SK-N-SH treated with all-trans-retinoic acid at 6 μM for 48 hours (cell line): Measurements from ENCODE around the gene FYN.

ENCODE experiments used
- ATAC-seq: fragments of 200-7000 bp; cut with Tn5 transposase; 3 replicates; pipeline ENCODE4 v1.9.1; 2020; ENCODE audit warnings: mild to moderate bottlenecking, moderate library complexity
- BACH2 ChIP-seq: fragments of 250-450 bp; sonication (Bioruptor Pico); IDR thresholded peaks from 2 replicates; pipeline ENCODE4 v1.9.0; 2021; ENCODE audit warnings: mild to moderate bottlenecking, borderline replicate concordance
- CSDC2 ChIP-seq: fragments of 250-450 bp; sonication (Bioruptor Pico); IDR thresholded peaks from 2 replicates; pipeline ENCODE4 v1.5.0; 2020; ENCODE audit warnings: mild to moderate bottlenecking, moderate library complexity
- ESRRG ChIP-seq: fragments of 250-450 bp; sonication (Bioruptor Pico); IDR thresholded peaks from 2 replicates; pipeline ENCODE4 v1.6.1; 2021; ENCODE audit warnings: mild to moderate bottlenecking
- GLIS3 ChIP-seq: fragments of 250-450 bp; sonication (Bioruptor Pico); IDR thresholded peaks from 2 replicates; pipeline ENCODE4 v1.5.0; 2020; ENCODE audit warnings: mild to moderate bottlenecking, moderate library complexity
- ISL1 ChIP-seq: fragments of 250-450 bp; sonication (Bioruptor Pico); IDR thresholded peaks from 2 replicates; pipeline ENCODE4 v2.1.2; 2022; ENCODE audit warnings: mild to moderate bottlenecking, moderate library complexity
- OSR1 ChIP-seq: fragments of 250-450 bp; sonication (Bioruptor Pico); IDR thresholded peaks from 2 replicates; pipeline ENCODE4 v1.8.0; 2022; ENCODE audit warnings: moderate library complexity, mild to moderate bottlenecking, inconsistent platforms
- PPARA ChIP-seq: fragments of 250-450 bp; sonication (Bioruptor Pico); IDR thresholded peaks from 2 replicates; pipeline ENCODE4 v1.5.0; 2020; ENCODE audit warnings: mild to moderate bottlenecking, borderline replicate concordance
- RARB ChIP-seq: fragments of 250-450 bp; sonication (Bioruptor Pico); IDR thresholded peaks from 2 replicates; pipeline ENCODE4 v1.8.0; 2021; ENCODE audit warnings: mild to moderate bottlenecking, moderate library complexity
- SNAI2 ChIP-seq: fragments of 250-450 bp; sonication (Bioruptor Pico); IDR thresholded peaks from 2 replicates; pipeline ENCODE4 v1.5.0; 2020; ENCODE audit warnings: mild to moderate bottlenecking, moderate library complexity
- TCF4 ChIP-seq: fragments of 250-450 bp; sonication (Bioruptor Pico); IDR thresholded peaks from 2 replicates; pipeline ENCODE4 v1.8.0; 2021; ENCODE audit warnings: mild to moderate bottlenecking, moderate library complexity, borderline replicate concordance
- TOX ChIP-seq: fragments of 250-450 bp; sonication (Bioruptor Pico); IDR thresholded peaks from 2 replicates; pipeline ENCODE4 v1.8.0; 2021; ENCODE audit warnings: mild to moderate bottlenecking, moderate library complexity, borderline replicate concordance
- ZC3H10 ChIP-seq: fragments of 250-450 bp; sonication (Bioruptor Pico); IDR thresholded peaks from 2 replicates; pipeline ENCODE4 v1.5.1; 2021; ENCODE audit warnings: mild to moderate bottlenecking, moderate library complexity
- ZFP3 ChIP-seq: fragments of 250-450 bp; sonication (Bioruptor Pico); IDR thresholded peaks from 2 replicates; pipeline ENCODE4 v1.5.0; 2020; ENCODE audit warnings: mild to moderate bottlenecking, moderate library complexity
- ZFP30 ChIP-seq: fragments of 450-650 bp; formaldehyde crosslinking; IDR thresholded peaks from 2 replicates; pipeline ENCODE4 v1.5.0; 2022; ENCODE audit warnings: mild to moderate bottlenecking, moderate library complexity
- ZNF565 ChIP-seq: fragments of 450-650 bp; formaldehyde crosslinking; conservative IDR thresholded peaks from 2 replicates; pipeline ENCODE4 v1.5.0; 2020; ENCODE audit warnings: low read depth, mild to moderate bottlenecking, moderate library complexity
- ZNF70 ChIP-seq: fragments of 450-650 bp; formaldehyde crosslinking; IDR thresholded peaks from 2 replicates; pipeline ENCODE4 v1.5.0; 2020; ENCODE audit warnings: mild to moderate bottlenecking, moderate library complexity
- ZNF8 ChIP-seq: fragments of 450-650 bp; formaldehyde crosslinking; IDR thresholded peaks from 2 replicates; pipeline ENCODE4 v1.5.0; 2020; ENCODE audit warnings: mild to moderate bottlenecking, moderate library complexity
- TF ChIP-seq, protein P1 (sequence below): fragments of 250-450 bp; sonication (Bioruptor Pico); IDR thresholded peaks from 2 replicates; pipeline ENCODE4 v1.5.1; 2020; ENCODE audit warnings: low read depth, mild to moderate bottlenecking, moderate library complexity
- TF ChIP-seq, protein P2 (sequence below): fragments of 250-450 bp; sonication (Bioruptor Pico); IDR thresholded peaks from 2 replicates; pipeline ENCODE4 v1.5.0; 2020; ENCODE audit warnings: mild to moderate bottlenecking, moderate library complexity
- TF ChIP-seq, protein P3 (sequence below): fragments of 250-450 bp; sonication (Bioruptor Pico); IDR thresholded peaks from 2 replicates; pipeline ENCODE4 v1.8.0; 2021; ENCODE audit warnings: low read depth, mild to moderate bottlenecking, moderate library complexity, borderline replicate concordance

Gene FYN

DNA sequence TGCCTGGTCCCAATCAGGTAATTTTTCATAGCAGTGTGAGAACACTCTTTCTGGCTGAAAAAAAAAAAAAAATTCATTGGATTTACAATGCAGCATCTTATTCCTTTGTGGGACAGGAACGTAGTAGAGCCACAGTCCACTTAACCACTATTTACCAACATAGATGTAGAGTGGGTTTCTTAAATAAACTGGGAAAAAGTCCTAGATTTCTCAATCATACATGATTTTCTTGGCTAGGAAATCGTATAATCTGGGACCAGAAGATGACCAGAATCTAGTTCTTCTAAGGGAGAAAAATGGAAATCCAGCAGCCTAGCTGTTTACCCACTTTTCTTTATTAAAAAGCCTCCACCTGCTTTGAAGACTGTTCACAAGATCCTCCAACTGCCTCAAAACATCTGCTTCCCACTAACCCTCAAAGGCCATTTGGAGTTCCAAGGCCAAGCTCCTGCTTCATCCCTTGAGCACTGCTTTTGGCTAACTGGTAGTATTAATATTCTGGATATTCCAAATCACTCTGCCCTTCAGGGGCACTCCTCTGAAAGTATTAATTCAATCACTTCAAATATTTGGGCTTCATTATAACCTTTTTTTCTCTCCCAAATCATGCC, 70.4 kb downstream of the FYN start:
- TF ChIP-seq TOX (CRISPR knock-in tag) (no peak), OSR1 (CRISPR knock-in tag) (no peak), ZFP30 (CRISPR knock-in tag) (no peak), CSDC2 (no peak), ZFP3 (CRISPR knock-in tag) (no peak), ISL1 (CRISPR knock-in tag) (no peak), ESRRG (no peak), PPARA (no peak), TCF4 (no peak), GLIS3 (CRISPR knock-in tag) (no peak), ZNF565 (CRISPR knock-in tag) (no peak), RARB (CRISPR knock-in tag) (no peak)
- TF ChIP-seq, protein P1, sequence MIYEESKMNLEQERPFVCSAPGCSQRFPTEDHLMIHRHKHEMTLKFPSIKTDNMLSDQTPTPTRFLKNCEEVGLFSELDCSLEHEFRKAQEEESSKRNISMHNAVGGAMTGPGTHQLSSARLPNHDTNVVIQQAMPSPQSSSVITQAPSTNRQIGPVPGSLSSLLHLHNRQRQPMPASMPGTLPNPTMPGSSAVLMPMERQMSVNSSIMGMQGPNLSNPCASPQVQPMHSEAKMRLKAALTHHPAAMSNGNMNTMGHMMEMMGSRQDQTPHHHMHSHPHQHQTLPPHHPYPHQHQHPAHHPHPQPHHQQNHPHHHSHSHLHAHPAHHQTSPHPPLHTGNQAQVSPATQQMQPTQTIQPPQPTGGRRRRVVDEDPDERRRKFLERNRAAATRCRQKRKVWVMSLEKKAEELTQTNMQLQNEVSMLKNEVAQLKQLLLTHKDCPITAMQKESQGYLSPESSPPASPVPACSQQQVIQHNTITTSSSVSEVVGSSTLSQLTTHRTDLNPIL (CRISPR knock-in tag), result no peak
- TF ChIP-seq, protein P2, sequence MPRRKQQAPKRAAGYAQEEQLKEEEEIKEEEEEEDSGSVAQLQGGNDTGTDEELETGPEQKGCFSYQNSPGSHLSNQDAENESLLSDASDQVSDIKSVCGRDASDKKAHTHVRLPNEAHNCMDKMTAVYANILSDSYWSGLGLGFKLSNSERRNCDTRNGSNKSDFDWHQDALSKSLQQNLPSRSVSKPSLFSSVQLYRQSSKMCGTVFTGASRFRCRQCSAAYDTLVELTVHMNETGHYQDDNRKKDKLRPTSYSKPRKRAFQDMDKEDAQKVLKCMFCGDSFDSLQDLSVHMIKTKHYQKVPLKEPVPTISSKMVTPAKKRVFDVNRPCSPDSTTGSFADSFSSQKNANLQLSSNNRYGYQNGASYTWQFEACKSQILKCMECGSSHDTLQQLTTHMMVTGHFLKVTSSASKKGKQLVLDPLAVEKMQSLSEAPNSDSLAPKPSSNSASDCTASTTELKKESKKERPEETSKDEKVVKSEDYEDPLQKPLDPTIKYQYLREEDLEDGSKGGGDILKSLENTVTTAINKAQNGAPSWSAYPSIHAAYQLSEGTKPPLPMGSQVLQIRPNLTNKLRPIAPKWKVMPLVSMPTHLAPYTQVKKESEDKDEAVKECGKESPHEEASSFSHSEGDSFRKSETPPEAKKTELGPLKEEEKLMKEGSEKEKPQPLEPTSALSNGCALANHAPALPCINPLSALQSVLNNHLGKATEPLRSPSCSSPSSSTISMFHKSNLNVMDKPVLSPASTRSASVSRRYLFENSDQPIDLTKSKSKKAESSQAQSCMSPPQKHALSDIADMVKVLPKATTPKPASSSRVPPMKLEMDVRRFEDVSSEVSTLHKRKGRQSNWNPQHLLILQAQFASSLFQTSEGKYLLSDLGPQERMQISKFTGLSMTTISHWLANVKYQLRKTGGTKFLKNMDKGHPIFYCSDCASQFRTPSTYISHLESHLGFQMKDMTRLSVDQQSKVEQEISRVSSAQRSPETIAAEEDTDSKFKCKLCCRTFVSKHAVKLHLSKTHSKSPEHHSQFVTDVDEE (CRISPR knock-in tag), result no peak
- TF ChIP-seq, protein P3, sequence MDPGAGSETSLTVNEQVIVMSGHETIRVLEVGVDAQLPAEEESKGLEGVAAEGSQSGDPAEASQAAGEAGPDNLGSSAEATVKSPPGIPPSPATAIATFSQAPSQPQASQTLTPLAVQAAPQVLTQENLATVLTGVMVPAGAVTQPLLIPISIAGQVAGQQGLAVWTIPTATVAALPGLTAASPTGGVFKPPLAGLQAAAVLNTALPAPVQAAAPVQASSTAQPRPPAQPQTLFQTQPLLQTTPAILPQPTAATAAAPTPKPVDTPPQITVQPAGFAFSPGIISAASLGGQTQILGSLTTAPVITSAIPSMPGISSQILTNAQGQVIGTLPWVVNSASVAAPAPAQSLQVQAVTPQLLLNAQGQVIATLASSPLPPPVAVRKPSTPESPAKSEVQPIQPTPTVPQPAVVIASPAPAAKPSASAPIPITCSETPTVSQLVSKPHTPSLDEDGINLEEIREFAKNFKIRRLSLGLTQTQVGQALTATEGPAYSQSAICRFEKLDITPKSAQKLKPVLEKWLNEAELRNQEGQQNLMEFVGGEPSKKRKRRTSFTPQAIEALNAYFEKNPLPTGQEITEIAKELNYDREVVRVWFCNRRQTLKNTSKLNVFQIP, result no peak
- TF ChIP-seq, all 23 proteins: peak for 0
- no peak for ATAC-seq

DNA sequence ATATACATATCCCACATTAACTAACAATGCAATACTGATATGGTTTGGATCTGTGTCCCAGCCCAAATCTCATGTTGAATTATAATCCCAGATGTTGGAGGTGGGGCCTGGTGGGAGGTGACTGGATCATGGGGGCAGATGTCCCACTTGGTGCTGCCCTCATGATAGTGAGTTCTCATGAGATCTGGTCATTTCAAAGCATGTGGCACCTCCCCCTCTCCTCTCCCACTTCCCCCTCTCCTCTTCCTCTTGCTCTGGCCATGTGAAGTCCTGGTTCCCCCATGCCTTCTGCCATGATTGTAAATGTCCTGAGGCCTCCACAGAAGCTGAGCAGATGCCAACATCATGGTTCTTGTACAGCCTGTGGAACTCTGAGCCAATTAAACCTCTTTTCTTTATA, 71.2 kb downstream of the FYN start:
- TF ChIP-seq BACH2 (no peak), SNAI2 (CRISPR knock-in tag) (no peak), ZNF8 (no peak)
- ATAC-seq, result no peak

DNA sequence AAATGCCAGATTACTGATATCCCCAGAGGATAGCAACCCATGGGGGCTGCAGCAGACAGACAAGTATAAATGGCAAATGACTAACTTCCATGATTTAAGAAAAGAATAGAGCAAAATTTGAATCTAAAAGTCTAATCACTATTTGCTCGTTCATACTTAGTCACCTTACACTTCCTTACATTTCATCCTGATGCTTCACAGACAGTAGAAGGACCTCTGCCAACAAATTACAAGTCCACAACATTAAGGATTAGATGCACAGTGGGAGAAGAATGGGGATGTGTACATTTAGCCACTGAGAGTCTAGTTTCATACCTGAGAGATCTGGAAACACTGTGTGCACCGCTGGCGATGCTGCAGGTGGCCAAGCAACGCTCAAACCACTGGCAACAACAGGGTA, 72.4 kb downstream of the FYN start:
- TF ChIP-seq, protein P3, result no peak
- TF ChIP-seq TOX (CRISPR knock-in tag) (no peak), ZFP3 (CRISPR knock-in tag) (no peak), ZC3H10 (no peak), ISL1 (CRISPR knock-in tag) (no peak), OSR1 (CRISPR knock-in tag) (no peak), ZNF70 (CRISPR knock-in tag) (no peak), GLIS3 (CRISPR knock-in tag) (no peak), ZFP30 (CRISPR knock-in tag) (no peak)
- TF ChIP-seq, protein P2 (CRISPR knock-in tag), result no peak
- ATAC-seq, result no peak
